Stimulated activated memory B cell treated with anti-CD40 and anti-IgM and Interleukin-4, amounts not matched to agents 10 μg/mL and 1 μg/mL and 100 μg/mL, for 72 hours (primary cell): ENCODE measurements around the gene PDE4D.

Experiments used
- ATAC-seq: fragments of 150-1000 bp; cut with Tn5 transposase; 2 replicates; pipeline ENCODE4 v1.10.0; 2021
- H3K27ac Mint-ChIP-seq: one replicate; pipeline ENCODE4 v1.8.0; 2022; ENCODE audit warnings: mild to moderate bottlenecking, mixed read lengths
- H3K27me3 Mint-ChIP-seq: one replicate; pipeline ENCODE4 v1.8.0; 2022; ENCODE audit warnings: mixed read lengths
- H3K36me3 Mint-ChIP-seq: one replicate; pipeline ENCODE4 v1.8.0; 2022; ENCODE audit warnings: mixed read lengths
- H3K4me1 Mint-ChIP-seq: one replicate; pipeline ENCODE4 v1.8.0; 2022; ENCODE audit warnings: mixed read lengths
- H3K4me3 Mint-ChIP-seq: one replicate; pipeline ENCODE4 v1.8.0; 2022; ENCODE audit warnings: mild to moderate bottlenecking, moderate library complexity, mixed read lengths
- H3K9me3 Mint-ChIP-seq: one replicate; pipeline ENCODE4 v1.8.0; 2022; ENCODE audit warnings: mixed read lengths

The PDE4D gene

GRCh38 chr5:59037941-59038797 lies 855.4 kb downstream of the PDE4D start:
- Mint-ChIP-seq H3K9me3 (no peaks in the 10 kb centered on the region), H3K4me3 (peak overlapping the region; percentile 88), H3K36me3 (no peaks in the 10 kb centered on the region), H3K4me1 (peaks cover 26% of the 10 kb centered on the region), H3K27me3 (peaks cover 9% of the 10 kb centered on the region), H3K27ac (peak overlapping the region; percentile 75)
- ATAC-seq = no peak

- Mint-ChIP-seq H3K36me3 (no peaks in the 10 kb centered on the region), H3K4me1 (peaks cover 25% of the 10 kb centered on the region), H3K4me3 (peak overlapping the region; percentile 88), H3K27ac (no peak overlapping the region), H3K27me3 (peaks cover 9% of the 10 kb centered on the region), H3K9me3 (no peaks in the 10 kb centered on the region)
- no peak for ATAC-seq
Observed at GRCh38 chr5:59037453-59037852, 856.1 kb downstream of the PDE4D start.

- Mint-ChIP-seq H3K27me3 (peaks cover 9% of the 10 kb centered on the region), H3K27ac (no peak overlapping the region), H3K4me3 (no peak overlapping the region), H3K4me1 (peaks cover 21% of the 10 kb centered on the region), H3K36me3 (no peaks in the 10 kb centered on the region), H3K9me3 (no peaks in the 10 kb centered on the region)
- no peak for ATAC-seq
Observed at GRCh38 chr5:59037041-59037440, 856.5 kb downstream of the PDE4D start.

GRCh38 chr5:59036274-59036961 lies 857.1 kb downstream of the PDE4D start:
- Mint-ChIP-seq H3K27me3 (peaks cover 4% of the 10 kb centered on the region), H3K9me3 (no peaks in the 10 kb centered on the region), H3K27ac (no peak overlapping the region), H3K4me3 (no peak overlapping the region), H3K36me3 (no peaks in the 10 kb centered on the region), H3K4me1 (peaks cover 21% of the 10 kb centered on the region)
- no peak for ATAC-seq

GRCh38 chr5:59035681-59036080 lies 857.8 kb downstream of the PDE4D start:
- Mint-ChIP-seq H3K9me3 (no peaks in the 10 kb centered on the region), H3K27ac (no peak overlapping the region), H3K36me3 (no peaks in the 10 kb centered on the region), H3K27me3 (no peaks in the 10 kb centered on the region), H3K4me1 (peaks cover 21% of the 10 kb centered on the region), H3K4me3 (no peak overlapping the region)
- no peak for ATAC-seq

- H3K27ac Mint-ChIP-seq = no peak overlapping the region
- no peak overlapping the region for H3K4me3 Mint-ChIP-seq
- H3K27me3 Mint-ChIP-seq = no peaks in the 10 kb centered on the region
- peaks cover 4% of the 10 kb centered on the region for H3K9me3 Mint-ChIP-seq
- H3K4me1 Mint-ChIP-seq = peaks cover 14% of the 10 kb centered on the region
- peaks cover 6% of the 10 kb centered on the region for H3K36me3 Mint-ChIP-seq
- no peak for ATAC-seq
Observed at GRCh38 chr5:59034498-59035186, 858.9 kb downstream of the PDE4D start.

- no peaks in the 10 kb centered on the region for H3K27me3 Mint-ChIP-seq
- H3K9me3 Mint-ChIP-seq = peaks cover 4% of the 10 kb centered on the region
- H3K27ac Mint-ChIP-seq = no peak overlapping the region
- H3K4me1 Mint-ChIP-seq = no peaks in the 10 kb centered on the region
- H3K36me3 Mint-ChIP-seq = peaks cover 6% of the 10 kb centered on the region
- no peak for ATAC-seq
- H3K4me3 Mint-ChIP-seq = no peak overlapping the region
Observed at GRCh38 chr5:59027145-59027907, 866.2 kb downstream of the PDE4D start.

GRCh38 chr5:59025734-59026133 lies 867.8 kb downstream of the PDE4D start:
- no peaks in the 10 kb centered on the region for H3K4me1 Mint-ChIP-seq

GRCh38 chr5:59021837-59022514 lies 871.5 kb downstream of the PDE4D start:
- Mint-ChIP-seq H3K36me3 (no peaks in the 10 kb centered on the region), H3K27me3 (no peaks in the 10 kb centered on the region), H3K27ac (no peak overlapping the region), H3K4me3 (no peak overlapping the region), H3K4me1 (no peaks in the 10 kb centered on the region), H3K9me3 (no peaks in the 10 kb centered on the region)
- ATAC-seq = no peak

More at GRCh38 chr5:59025734-59026133, 867.8 kb downstream of the PDE4D start:
- Mint-ChIP-seq H3K4me3 (no peak overlapping the region), H3K27ac (no peak overlapping the region), H3K36me3 (peaks cover 6% of the 10 kb centered on the region), H3K27me3 (no peaks in the 10 kb centered on the region), H3K9me3 (peaks cover 4% of the 10 kb centered on the region)
- ATAC-seq = no peak

- no peak overlapping the region for H3K27ac Mint-ChIP-seq
- no peaks in the 10 kb centered on the region for H3K9me3 Mint-ChIP-seq
- H3K4me1 Mint-ChIP-seq = no peaks in the 10 kb centered on the region
- no peaks in the 10 kb centered on the region for H3K36me3 Mint-ChIP-seq
- no peak overlapping the region for H3K4me3 Mint-ChIP-seq
- H3K27me3 Mint-ChIP-seq = no peaks in the 10 kb centered on the region
- ATAC-seq = no peak
Observed at GRCh38 chr5:59021286-59021673, 872.2 kb downstream of the PDE4D start.

- Mint-ChIP-seq H3K27me3 (no peaks in the 10 kb centered on the region), H3K36me3 (no peaks in the 10 kb centered on the region), H3K27ac (no peak overlapping the region), H3K4me1 (no peaks in the 10 kb centered on the region), H3K4me3 (no peak overlapping the region), H3K9me3 (no peaks in the 10 kb centered on the region)
- no peak for ATAC-seq
Observed at GRCh38 chr5:59020611-59021285, 872.8 kb downstream of the PDE4D start.

GRCh38 chr5:59019078-59019477 lies 874.4 kb downstream of the PDE4D start:
- Mint-ChIP-seq H3K4me3 (no peak overlapping the region), H3K27ac (no peak overlapping the region), H3K27me3 (no peaks in the 10 kb centered on the region), H3K9me3 (peaks cover 4% of the 10 kb centered on the region), H3K4me1 (no peaks in the 10 kb centered on the region), H3K36me3 (no peaks in the 10 kb centered on the region)
- no peak for ATAC-seq

GRCh38 chr5:59016925-59017324 lies 876.6 kb downstream of the PDE4D start:
- Mint-ChIP-seq H3K27ac (no peak overlapping the region), H3K36me3 (peaks cover 16% of the 10 kb centered on the region), H3K9me3 (peaks cover 8% of the 10 kb centered on the region), H3K4me3 (no peak overlapping the region), H3K4me1 (no peaks in the 10 kb centered on the region), H3K27me3 (no peaks in the 10 kb centered on the region)
- ATAC-seq = no peak

GRCh38 chr5:59008816-59009473 lies 884.6 kb downstream of the PDE4D start:
- Mint-ChIP-seq H3K9me3 (peaks cover 5% of the 10 kb centered on the region), H3K27ac (no peak overlapping the region), H3K4me1 (no peaks in the 10 kb centered on the region), H3K36me3 (peaks cover 22% of the 10 kb centered on the region), H3K27me3 (no peaks in the 10 kb centered on the region), H3K4me3 (no peak overlapping the region)
- no peak for ATAC-seq
